Measurements from ENCODE around the gene RIPK1. TPM values are rescaled to one million over a fixed set of nuclear protein-coding genes. Genes with fewer than 3 reads are reported as not detected.
"Not testable (repeated sequence)": the region's sequence is repeated elsewhere in the genome, so short reads cannot be mapped to it uniquely, and the experiment has no call there.

Gene RIPK1
- total and polyA plus RNA-seq, 10 of the 15 experiments (the other 5 are each of a cell fraction or from before 2014, with no cell fraction given): 1.6 to 11.2 (median 6.3) TPM

GRCh38 chr6:3028156-3028555, 40.1 kb upstream of the RIPK1 start:
- RAD21 ChIA-PET (ENCODE audit: unreplicated experiment); H3K79me2 ChIP-seq (ENCODE audit: control insufficient read depth, insufficient read depth, low read length); in situ Hi-C loops (cut with MboI); H2AFZ ChIP-seq (ENCODE audit: control insufficient read depth, low read depth, low read length); FAIRE-seq; H3K4me3 ChIP-seq; ATAC-seq; H3K27ac ChIP-seq (ENCODE audit: control insufficient read depth, insufficient read depth); intact Hi-C loops (cut with micrococcal nuclease; ENCODE audit: unreplicated experiment); H4K20me1 ChIP-seq (ENCODE audit: control insufficient read depth, insufficient read depth); H3K4me2 ChIP-seq (ENCODE audit: control insufficient read depth, insufficient read depth); H3K9me3 ChIP-seq (replicated peaks; ENCODE audit: control insufficient read depth, insufficient read depth, low read length); H3K9ac ChIP-seq (ENCODE audit: control insufficient read depth, insufficient read depth, low read length); BruUV-seq (replicated peaks); H3K36me3 ChIP-seq (ENCODE audit: control insufficient read depth in 2 of 2, insufficient read depth in 2 of 2, low read length in 1 of 2); H3K27me3 ChIP-seq (replicated peaks in 1 of 2; ENCODE audit: control insufficient read depth in 2 of 2, insufficient read depth in 2 of 2, low read length in 1 of 2); DNase-seq (ENCODE audit: low read depth, low spot score): not testable (repeated sequence)
- H3K4me1 ChIP-seq (ENCODE audit: control insufficient read depth, insufficient read depth, low read length): peaks cover 36% of the 10 kb centered on the region
- 88% methylated on average over 5 of the region's 5 CpGs for WGBS (ENCODE audit: insufficient coverage, insufficient replicate concordance, low lambda C conversion rate, missing lambda C conversion rate)
- TF ChIP-seq NFYB (IDR thresholded peaks at IDR 0.05; ENCODE audit: insufficient read depth, low read depth, low read length): peak; percentile 64
- ChIA-PET SMC1A (ENCODE audit: uncharacterized antibody, unreplicated experiment) (interaction anchor here (0.8 to 2.7 kb wide), 2 partner anchors 27 to 237 kb away, joined by 4 to 9 read pairs; no protein-coding TSS in a partner anchor), POLR2A (interaction anchor here (0.6 kb wide), 1 partner anchor 145 kb away, joined by 8 read pairs; no protein-coding TSS in a partner anchor), CTCF (interaction anchor here (1.2 kb wide), 1 partner anchor 11 kb away, joined by 5 read pairs; no protein-coding TSS in a partner anchor)

GRCh38 chr6:3031857-3032640, 36.2 kb upstream of the RIPK1 start:
- ChIA-PET CTCF (interaction anchor here (0.5 to 0.6 kb wide), 2 partner anchors 307 to 1467 kb away, joined by 3 read pairs; no protein-coding TSS in a partner anchor), RAD21 (ENCODE audit: unreplicated experiment) (no interaction called here), SMC1A (ENCODE audit: uncharacterized antibody, unreplicated experiment) (no interaction called here), POLR2A (interaction anchor here (1.0 kb wide), 1 partner anchor 18 kb away, joined by 3 read pairs; no protein-coding TSS in a partner anchor)
- Histone ChIP-seq H4K20me1 (ENCODE audit: control insufficient read depth, insufficient read depth) (no peaks in the 10 kb centered on the region), H3K36me3 (ENCODE audit: control insufficient read depth in 2 of 2, insufficient read depth in 2 of 2, low read length in 1 of 2) (no peaks in the 10 kb centered on the region), H3K4me2 (ENCODE audit: control insufficient read depth, insufficient read depth) (no peak overlapping the region), H3K79me2 (ENCODE audit: control insufficient read depth, insufficient read depth, low read length) (no peaks in the 10 kb centered on the region), H3K4me1 (ENCODE audit: control insufficient read depth, insufficient read depth, low read length) (peaks cover 4% of the 10 kb centered on the region; the same call in 1 of the 2 replicates), H3K9me3 (replicated peaks; ENCODE audit: control insufficient read depth, insufficient read depth, low read length) (no peaks in the 10 kb centered on the region), H3K27ac (ENCODE audit: control insufficient read depth, insufficient read depth) (no peak overlapping the region), H3K9ac (ENCODE audit: control insufficient read depth, insufficient read depth, low read length) (no peak overlapping the region), H3K27me3 (replicated peaks in 1 of 2; ENCODE audit: control insufficient read depth in 2 of 2, insufficient read depth in 2 of 2, low read length in 1 of 2) (no peaks in the 10 kb centered on the region; a peak in 2 of 4 replicates), H2AFZ (ENCODE audit: control insufficient read depth, low read depth, low read length) (no peak overlapping the region), H3K4me3 (no peak overlapping the region)
- no peak for DNase-seq (ENCODE audit: low read depth, low spot score)
- TF ChIP-seq CTCF (IDR thresholded peaks at IDR 0.05 in 2 of 3, conservative IDR thresholded peaks at IDR 0.05 in 1 of 3; ENCODE audit: control insufficient read depth in 2 of 3, extremely low read depth in 1 of 3, insufficient read depth in 1 of 3, low read depth in 3 of 3, low read length in 3 of 3): peak in 1 of 3 experiments; percentile 25; a peak in 1 of 6 replicates
- no peak for TF ChIP-seq BCL11A (IDR thresholded peaks at IDR 0.05; ENCODE audit: low read depth, low read length)
- 0 out of 2 replicates have a peak, but pooled peaks have one; percentile 24 for TF ChIP-seq RAD21 (IDR thresholded peaks at IDR 0.05; ENCODE audit: insufficient read depth, low read depth, low read length)
- no peak for TF ChIP-seq DPF2 (IDR thresholded peaks at IDR 0.05)
- ATAC-seq: peak; percentile 48; the same call in 2 of the 3 replicates
- in situ Hi-C loops (cut with MboI): no loop called here
- no peak for FAIRE-seq
- whole genome bisulfite sequencing (ENCODE audit: insufficient coverage, insufficient replicate concordance, low lambda C conversion rate, missing lambda C conversion rate): 39% methylated on average over 15 of the region's 15 CpGs
- intact Hi-C loops (cut with micrococcal nuclease; ENCODE audit: unreplicated experiment): no loop called here
- no TSS peak for BruUV-seq (replicated peaks)

Data from GM12878 (cell line).